PC-9 (cell line): ENCODE measurements around the gene WDR33. TPM values are rescaled to one million over a fixed set of nuclear protein-coding genes. Genes with fewer than 3 reads are reported as not detected.

Experiments used
- BruUV-seq: library from RNA; stranded (reverse); fragments of 400-500 nt; replicated peaks from 2 replicates; lab custom pipeline; 2021; lab: Mats Ljungman, UMichigan
- CTCF ChIA-PET: fragments of 300-600 bp; sonication (Branson Sonifier 250); formaldehyde crosslinking; loops from one replicate; lab custom pipeline; 2022; ENCODE audit warnings: antibody characterized with exemption; lab: Charles Lee
- POLR2A ChIA-PET: fragments of 300-600 bp; sonication (Branson Sonifier 250); formaldehyde crosslinking; loops from one replicate; lab custom pipeline; 2022; ENCODE audit warnings: antibody characterized with exemption; ENCODE audit not compliant: unreplicated experiment; lab: Charles Lee
- DNase-seq, 2 experiments: peaks; one replicate each; pipeline versions ENCODE4 v3.0.0 to v3.0.0-alpha.2; 2015 to 2022; ENCODE audit warnings: mixed read lengths in 1 of 2
- H2AFZ ChIP-seq: fragments of 200-600 bp; sonication (generic); 2 replicates; pipeline ENCODE4 v1.8.1; 2017; ENCODE audit warnings: antibody characterized with exemption
- H3F3A ChIP-seq: fragments of 200-600 bp; sonication (generic); 2 replicates; pipeline ENCODE4 v1.8.1; 2017; ENCODE audit warnings: antibody characterized with exemption, mild to moderate bottlenecking, low read depth; ENCODE audit not compliant: insufficient read depth
- H3K27ac ChIP-seq: fragments of 200-600 bp; sonication (generic); 2 replicates; pipeline ENCODE4 v1.6.1; 2016; ENCODE audit warnings: mixed run types
- H3K27me3 ChIP-seq: fragments of 200-600 bp; sonication (generic); 2 replicates; pipeline ENCODE4 v1.6.1; 2016; ENCODE audit warnings: low read depth, mixed run types; ENCODE audit not compliant: insufficient read depth
- H3K36me3 ChIP-seq: fragments of 200-600 bp; sonication (generic); 2 replicates; pipeline ENCODE4 v1.6.1; 2016; ENCODE audit warnings: low read depth, mixed run types
- H3K4me1 ChIP-seq: fragments of 200-600 bp; sonication (generic); replicated peaks from 2 replicates; pipeline ENCODE4 v1.6.1; 2016; ENCODE audit warnings: mixed run types; ENCODE audit not compliant: insufficient read depth
- H3K4me2 ChIP-seq: fragments of 200-600 bp; sonication (generic); 2 replicates; pipeline ENCODE4 v1.6.1; 2017; ENCODE audit warnings: mixed run types
- H3K4me3 ChIP-seq: fragments of 200-600 bp; sonication (generic); 2 replicates; pipeline ENCODE4 v1.6.1; 2016; ENCODE audit warnings: mixed run types
- H3K79me2 ChIP-seq: fragments of 200-600 bp; sonication (generic); 2 replicates; pipeline ENCODE4 v1.6.1; 2017; ENCODE audit warnings: low read depth, mixed run types
- H3K9me2 ChIP-seq: fragments of 200-600 bp; sonication (generic); 2 replicates; pipeline ENCODE4 v1.8.1; 2017; ENCODE audit warnings: mild to moderate bottlenecking; ENCODE audit not compliant: insufficient read depth
- H3K9me3 ChIP-seq: fragments of 200-600 bp; sonication (generic); 2 replicates; pipeline ENCODE4 v1.8.1; 2016; ENCODE audit warnings: low read depth; ENCODE audit not compliant: insufficient read depth
- H4K20me1 ChIP-seq: fragments of 200-600 bp; sonication (generic); 2 replicates; pipeline ENCODE4 v1.8.1; 2017; ENCODE audit not compliant: insufficient read depth
- EZH2 ChIP-seq: fragments of 200-600 bp; sonication (generic); IDR thresholded peaks from 2 replicates; pipeline ENCODE4 v1.8.0; 2017; ENCODE audit warnings: antibody characterized with exemption, low read depth
- intact Hi-C: fragments of 100-400 bp; cut with micrococcal nuclease; formaldehyde crosslinking; loops from one replicate; pipeline ENCODE4 v1.10.0; 2022; ENCODE audit not compliant: unreplicated experiment
- total RNA-seq: library from RNA; stranded (reverse); gene quantifications from 2 replicates; pipeline ENCODE4 v1.2.3, GENCODE V29; 2021
- TF ChIP-seq, protein P1 (sequence below): fragments of 200-600 bp; sonication (generic); conservative IDR thresholded peaks from 2 replicates; pipeline ENCODE4 v1.6.1; 2017; ENCODE audit warnings: mixed run types, antibody characterized with exemption, mild to moderate bottlenecking, moderate library complexity

The WDR33 gene
- total RNA-seq, 1 experiment from 2014 or later, result 59.3 TPM

DNA sequence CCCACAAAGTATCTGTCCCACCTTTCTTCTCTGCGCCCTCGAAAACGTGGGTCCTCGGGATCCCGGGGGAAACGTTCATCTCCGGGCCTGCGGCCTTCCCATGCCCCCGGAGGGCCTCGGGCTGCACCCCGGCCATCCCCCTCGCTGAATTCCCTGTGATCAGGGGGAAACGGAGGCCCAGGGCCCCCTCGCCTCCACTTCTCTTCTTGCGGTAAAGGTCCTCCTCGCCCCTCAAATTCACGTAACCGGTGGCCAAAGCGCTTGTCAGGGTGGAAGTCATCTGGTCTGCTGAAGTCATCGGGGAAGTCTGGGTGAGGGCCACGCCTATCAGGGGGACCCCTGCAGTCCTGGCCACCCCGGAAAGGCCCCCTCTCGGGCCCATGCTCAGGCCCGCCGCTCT, 97.4 kb downstream of the WDR33 start:
- ChIA-PET CTCF (no interaction called here), POLR2A (no interaction called here)
- peaks cover 5% of the 10 kb centered on the region for H4K20me1 ChIP-seq
- BruUV-seq, result no TSS peak
- no peak overlapping the region for H2AFZ ChIP-seq
- peaks cover 9% of the 10 kb centered on the region; the same call in 1 of the 2 replicates for H3K36me3 ChIP-seq
- no peak for DNase-seq
- H3K9me3 ChIP-seq, result no peaks in the 10 kb centered on the region
- H3K4me2 ChIP-seq, result no peak overlapping the region
- H3K4me3 ChIP-seq, result no peak overlapping the region
- H3K4me1 ChIP-seq, result no peaks in the 10 kb centered on the region
- no peaks in the 10 kb centered on the region for H3K79me2 ChIP-seq
- H3F3A ChIP-seq, result no peaks in the 10 kb centered on the region
- intact Hi-C loops, result no loop called here
- TF ChIP-seq, protein P1, sequence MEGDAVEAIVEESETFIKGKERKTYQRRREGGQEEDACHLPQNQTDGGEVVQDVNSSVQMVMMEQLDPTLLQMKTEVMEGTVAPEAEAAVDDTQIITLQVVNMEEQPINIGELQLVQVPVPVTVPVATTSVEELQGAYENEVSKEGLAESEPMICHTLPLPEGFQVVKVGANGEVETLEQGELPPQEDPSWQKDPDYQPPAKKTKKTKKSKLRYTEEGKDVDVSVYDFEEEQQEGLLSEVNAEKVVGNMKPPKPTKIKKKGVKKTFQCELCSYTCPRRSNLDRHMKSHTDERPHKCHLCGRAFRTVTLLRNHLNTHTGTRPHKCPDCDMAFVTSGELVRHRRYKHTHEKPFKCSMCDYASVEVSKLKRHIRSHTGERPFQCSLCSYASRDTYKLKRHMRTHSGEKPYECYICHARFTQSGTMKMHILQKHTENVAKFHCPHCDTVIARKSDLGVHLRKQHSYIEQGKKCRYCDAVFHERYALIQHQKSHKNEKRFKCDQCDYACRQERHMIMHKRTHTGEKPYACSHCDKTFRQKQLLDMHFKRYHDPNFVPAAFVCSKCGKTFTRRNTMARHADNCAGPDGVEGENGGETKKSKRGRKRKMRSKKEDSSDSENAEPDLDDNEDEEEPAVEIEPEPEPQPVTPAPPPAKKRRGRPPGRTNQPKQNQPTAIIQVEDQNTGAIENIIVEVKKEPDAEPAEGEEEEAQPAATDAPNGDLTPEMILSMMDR, result no peak
- TF ChIP-seq EZH2, result no peak
- H3K27me3 ChIP-seq, result no peaks in the 10 kb centered on the region
- no peaks in the 10 kb centered on the region for H3K9me2 ChIP-seq
- H3K27ac ChIP-seq, result no peak overlapping the region

DNA sequence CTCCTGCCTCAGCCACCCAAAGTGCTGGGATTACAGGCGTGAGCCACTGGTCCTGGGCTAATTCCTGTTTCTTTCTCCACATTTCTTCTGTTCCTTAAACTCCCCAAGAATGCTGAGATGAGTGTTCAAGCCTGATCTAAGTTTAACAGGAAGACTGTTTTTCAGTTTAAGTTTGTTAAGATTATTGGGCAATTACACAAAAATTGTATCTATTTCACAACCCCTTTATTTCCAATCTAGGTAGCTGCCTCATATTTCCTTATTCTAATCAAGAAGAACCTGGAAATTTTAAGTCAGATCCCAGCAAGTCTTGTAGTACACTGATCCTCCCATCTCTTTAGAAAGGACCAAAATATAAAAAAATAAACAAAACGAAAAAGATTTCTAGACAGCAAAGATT, 98.0 kb downstream of the WDR33 start:
- Histone ChIP-seq H3K4me3 (no peak overlapping the region), H3K27ac (no peak overlapping the region), H3K27me3 (no peaks in the 10 kb centered on the region), H4K20me1 (peaks cover 5% of the 10 kb centered on the region), H3K9me3 (no peaks in the 10 kb centered on the region), H2AFZ (no peak overlapping the region), H3K79me2 (no peaks in the 10 kb centered on the region), H3K9me2 (no peaks in the 10 kb centered on the region), H3K36me3 (0 out of 2 replicates have a peak, but pooled peaks cover 4% of the 10 kb centered on the region), H3K4me2 (no peak overlapping the region), H3K4me1 (no peaks in the 10 kb centered on the region), H3F3A (no peaks in the 10 kb centered on the region)
- intact Hi-C loops, result no loop called here
- TF ChIP-seq EZH2, result no peak
- TF ChIP-seq, protein P1, result no peak
- BruUV-seq, result no TSS peak
- ChIA-PET CTCF (no interaction called here), POLR2A (no interaction called here)
- DNase-seq, result no peak

DNA sequence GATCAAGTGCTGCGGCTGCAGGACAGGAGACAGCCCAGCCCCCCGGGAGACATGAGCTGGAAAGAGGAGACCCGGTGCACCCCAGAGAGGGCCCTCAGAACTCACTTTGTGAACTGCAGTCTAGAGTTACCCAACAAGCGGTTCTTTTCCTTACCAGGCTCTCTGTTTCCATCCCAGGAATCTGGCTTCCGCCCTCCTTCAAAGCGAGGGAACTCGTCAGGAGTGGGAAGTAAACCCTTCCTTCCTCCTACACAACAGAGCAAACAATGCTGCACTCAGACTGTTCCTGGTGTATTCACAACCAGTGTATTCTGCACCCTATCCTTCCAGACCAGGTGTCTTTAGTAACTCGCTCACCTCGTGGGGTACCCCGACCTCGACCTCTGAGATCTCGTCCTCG, 101.6 kb downstream of the WDR33 start:
- Histone ChIP-seq H4K20me1 (peaks cover 12% of the 10 kb centered on the region; the same call in 1 of the 2 replicates), H3K4me3 (no peak overlapping the region), H3K9me2 (no peaks in the 10 kb centered on the region), H3K27me3 (no peaks in the 10 kb centered on the region), H3K9me3 (no peaks in the 10 kb centered on the region), H3K4me2 (no peak overlapping the region), H3K4me1 (no peaks in the 10 kb centered on the region), H3F3A (peaks cover 23% of the 10 kb centered on the region), H3K27ac (no peak overlapping the region), H2AFZ (no peak overlapping the region), H3K79me2 (peaks cover 6% of the 10 kb centered on the region; the same call in 1 of the 2 replicates), H3K36me3 (0 out of 2 replicates have a peak, but pooled peaks cover 16% of the 10 kb centered on the region)
- intact Hi-C loops, result no loop called here
- ChIA-PET POLR2A (no interaction called here), CTCF (no interaction called here)
- no peak for TF ChIP-seq EZH2
- TF ChIP-seq, protein P1, result no peak
- no TSS peak for BruUV-seq
- no peak for DNase-seq
